ENCODE measurements around the gene ANKRD39.
"Not testable (repeated sequence)": the region's sequence is repeated elsewhere in the genome, so short reads cannot be mapped to it uniquely, and the experiment has no call there.

ANKRD39 gene

GRCh38 chr2:96893289-96894150, 35.7 kb upstream of the ANKRD39 start:
- TF ChIP-seq CTCF (IDR thresholded peaks at IDR 0.05; ENCODE audit: borderline replicate concordance, insufficient read depth, low read depth, low read length): no peak
- no peak overlapping the region for H3K4me3 ChIP-seq (ENCODE audit: low read depth, low read length)

- no peak for TF ChIP-seq CTCF (IDR thresholded peaks at IDR 0.05; ENCODE audit: borderline replicate concordance, insufficient read depth, low read depth, low read length)
- H3K4me3 ChIP-seq (ENCODE audit: low read depth, low read length): no peak overlapping the region
Observed at GRCh38 chr2:96891591-96892333, 33.9 kb upstream of the ANKRD39 start.

- TF ChIP-seq CTCF (IDR thresholded peaks at IDR 0.05; ENCODE audit: borderline replicate concordance, insufficient read depth, low read depth, low read length): no peak
- H3K4me3 ChIP-seq (ENCODE audit: low read depth, low read length): no peak overlapping the region
Observed at GRCh38 chr2:96890726-96891385, 33.0 kb upstream of the ANKRD39 start.

- no peak for TF ChIP-seq CTCF (IDR thresholded peaks at IDR 0.05; ENCODE audit: borderline replicate concordance, insufficient read depth, low read depth, low read length)
- H3K4me3 ChIP-seq (ENCODE audit: low read depth, low read length): no peak overlapping the region
Observed at GRCh38 chr2:96890252-96890651, 32.4 kb upstream of the ANKRD39 start.

GRCh38 chr2:96889502-96889901, 31.7 kb upstream of the ANKRD39 start:
- H3K4me3 ChIP-seq (ENCODE audit: low read depth, low read length): not testable (repeated sequence)

- H3K4me3 ChIP-seq (ENCODE audit: low read depth, low read length): no peak overlapping the region
- no peak for TF ChIP-seq CTCF (IDR thresholded peaks at IDR 0.05; ENCODE audit: borderline replicate concordance, insufficient read depth, low read depth, low read length)
Observed at GRCh38 chr2:96888072-96889011, 30.5 kb upstream of the ANKRD39 start.

Measured in GM12875 (cell line).